NOMO-1 (cell line): ENCODE results near the gene MFSD6.
A peak's percentile ranks its signal among the peaks of the same experiment; 100 is the strongest.
"Not testable (repeated sequence)": the region's sequence is repeated elsewhere in the genome, so short reads cannot be mapped to it uniquely, and the experiment has no call there.

Source experiments
- DNase-seq, 2 experiments: peaks; one replicate each; lab custom pipeline; 2025; ENCODE audit not compliant: unreplicated experiment in 2 of 2; lab: John Stamatoyannopoulos, UW

The MFSD6 gene

GRCh38 chr2:190460487-190460886 lies 52.3 kb downstream of the MFSD6 start:
- no peak for DNase-seq

- no peak for DNase-seq
These were observed 54.0 kb downstream of the MFSD6 start for GRCh38 chr2:190462181-190462580.

GRCh38 chr2:190462611-190463010 lies 54.5 kb downstream of the MFSD6 start:
- DNase-seq, result no peak

GRCh38 chr2:190465060-190465459 lies 56.9 kb downstream of the MFSD6 start:
- peak in 1 of 2 experiments; percentile 2 for DNase-seq

GRCh38 chr2:190466819-190467446 lies 58.8 kb downstream of the MFSD6 start:
- DNase-seq, result no peak

GRCh38 chr2:190467575-190468083 lies 59.5 kb downstream of the MFSD6 start:
- no peak for DNase-seq

GRCh38 chr2:190468354-190468753 lies 60.2 kb downstream of the MFSD6 start:
- not testable (repeated sequence) for DNase-seq

- no peak for DNase-seq
These were observed 60.8 kb downstream of the MFSD6 start for GRCh38 chr2:190468814-190469569.

GRCh38 chr2:190469771-190470170 lies 61.6 kb downstream of the MFSD6 start:
- no peak for DNase-seq

- no peak for DNase-seq
These were observed 62.2 kb downstream of the MFSD6 start for GRCh38 chr2:190470256-190470826.

GRCh38 chr2:190477661-190478454 lies 69.7 kb downstream of the MFSD6 start:
- no peak for DNase-seq

- no peak for DNase-seq
These were observed 70.5 kb downstream of the MFSD6 start for GRCh38 chr2:190478572-190479195.

- DNase-seq, result no peak
These were observed 73.2 kb downstream of the MFSD6 start for GRCh38 chr2:190481339-190481738.

GRCh38 chr2:190482451-190482850 lies 74.3 kb downstream of the MFSD6 start:
- no peak for DNase-seq

- no peak for DNase-seq
These were observed 78.0 kb downstream of the MFSD6 start for GRCh38 chr2:190486037-190486623.

GRCh38 chr2:190488516-190489233 lies 80.5 kb downstream of the MFSD6 start:
- no peak for DNase-seq

- no peak for DNase-seq
These were observed 81.3 kb downstream of the MFSD6 start for GRCh38 chr2:190489475-190489874.

- no peak for DNase-seq
These were observed 82.3 kb downstream of the MFSD6 start for GRCh38 chr2:190490502-190490901.

- DNase-seq, result no peak
These were observed 84.9 kb downstream of the MFSD6 start for GRCh38 chr2:190493095-190493494.
